ENCODE results near the gene PARP15. TPM values are rescaled to one million over a fixed set of nuclear protein-coding genes. Genes with fewer than 3 reads are reported as not detected.

The PARP15 gene
- total RNA-seq, 1 experiment from 2014 or later: 0.12 TPM

GRCh38 chr3:122662505-122662904 is 85.1 kb downstream of the PARP15 start (continued):
- TF ChIP-seq SRF (IDR thresholded peaks at IDR 0.05; ENCODE audit: low read depth) (no peak), ZNF274 (IDR thresholded peaks at IDR 0.05; ENCODE audit: low read depth, low read length) (no peak), EGR1 (IDR thresholded peaks at IDR 0.05; ENCODE audit: low read depth) (no peak), ZFX (IDR thresholded peaks at IDR 0.05) (no peak), FOSL1 (IDR thresholded peaks at IDR 0.05; ENCODE audit: low read depth) (no peak)
- TF ChIP-seq, protein P1, sequence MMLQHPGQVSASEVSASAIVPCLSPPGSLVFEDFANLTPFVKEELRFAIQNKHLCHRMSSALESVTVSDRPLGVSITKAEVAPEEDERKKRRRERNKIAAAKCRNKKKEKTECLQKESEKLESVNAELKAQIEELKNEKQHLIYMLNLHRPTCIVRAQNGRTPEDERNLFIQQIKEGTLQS (IDR thresholded peaks at IDR 0.05): no peak

GRCh38 chr3:122665226-122665786 is 87.9 kb downstream of the PARP15 start:
- Histone ChIP-seq H3K27ac (ENCODE audit: low read depth, low read length) (no peak overlapping the region), H3K4me1 (ENCODE audit: control insufficient read depth in 1 of 2, insufficient read depth in 2 of 2, low read length in 2 of 2) (peaks cover 14 to 20% of the 10 kb centered on the region in 2 experiments), H4K20me1 (ENCODE audit: insufficient read depth) (no peaks in the 10 kb centered on the region), H2AFZ (ENCODE audit: low read depth, low read length, poor library complexity, severe bottlenecking) (peak overlapping the region; percentile 42), H3K4me3 (replicated peaks in 1 of 2; ENCODE audit: low read depth in 1 of 2, low read length in 2 of 2) (no peak overlapping the region), H3K4me2 (ENCODE audit: low read length) (no peak overlapping the region), H3K9ac (ENCODE audit: low read length) (no peak overlapping the region), H3K79me2 (ENCODE audit: insufficient read depth, low read length) (no peaks in the 10 kb centered on the region), H3K9me2 (ENCODE audit: insufficient read depth) (no peaks in the 10 kb centered on the region), H3K36me3 (ENCODE audit: control insufficient read depth in 1 of 2, insufficient read depth in 2 of 2, low read length in 2 of 2) (no peaks in the 10 kb centered on the region), H3K27me3 (ENCODE audit: insufficient read depth, low read length) (no peaks in the 10 kb centered on the region), H3K9me3 (ENCODE audit: control insufficient read depth in 1 of 2, insufficient read depth in 1 of 2, low read depth in 1 of 2, low read length in 2 of 2) (peaks cover 0 to 7% of the 10 kb centered on the region in 2 experiments; a peak in 1 of 4 replicates)
- no peak for ATAC-seq
- ChIA-PET RAD21 (ENCODE audit: low non-redundant PET in 1 of 2, low total read pairs in 2 of 2, uncharacterized antibody in 2 of 2, unreplicated experiment in 2 of 2) (no interaction called here), POLR2A (no interaction called here), CTCF (no interaction called here)
- intact Hi-C loops (cut with micrococcal nuclease): no loop called here
- TF ChIP-seq POLR2AphosphoS5 (IDR thresholded peaks at IDR 0.05; ENCODE audit: low read depth, low read length): no peak
- no peak for TF ChIP-seq CBX3 (IDR thresholded peaks at IDR 0.05; ENCODE audit: low read depth)
- TF ChIP-seq TCF7L2 (IDR thresholded peaks at IDR 0.05; ENCODE audit: borderline replicate concordance, extremely low read depth, insufficient read depth, insufficient read length): no peak
- no TSS peak for BruUV-seq (replicated peaks)
- DNase-seq (ENCODE audit: low read depth, low spot score): no peak

DNA sequence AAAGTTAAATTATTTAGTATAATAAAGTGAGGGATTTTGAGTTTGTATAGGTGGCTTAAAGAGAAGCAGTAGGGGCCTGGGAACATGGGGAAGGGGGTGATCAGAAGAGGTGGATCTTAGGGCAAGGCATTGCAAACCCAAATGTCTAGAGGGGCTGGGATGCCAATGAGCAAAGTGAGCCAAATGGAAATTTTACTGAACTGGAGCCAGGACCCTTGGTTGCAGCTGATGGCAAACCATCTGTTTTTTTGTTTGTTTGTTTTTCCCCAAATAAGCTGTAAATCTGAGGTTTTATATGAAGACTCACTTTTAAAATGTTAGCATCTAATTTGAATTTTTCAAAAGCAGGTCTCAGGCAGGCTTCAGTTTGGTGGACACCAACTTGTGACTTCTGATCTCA is 88.4 kb downstream of the PARP15 start:
- no peaks in the 10 kb centered on the region for H3K27me3 ChIP-seq (ENCODE audit: insufficient read depth, low read length)
- H3K79me2 ChIP-seq (ENCODE audit: insufficient read depth, low read length): no peaks in the 10 kb centered on the region
- ChIA-PET RAD21 (ENCODE audit: low non-redundant PET in 1 of 2, low total read pairs in 2 of 2, uncharacterized antibody in 2 of 2, unreplicated experiment in 2 of 2) (no interaction called here), CTCF (no interaction called here), POLR2A (no interaction called here)
- ATAC-seq (no peak), DNase-seq (ENCODE audit: low read depth, low spot score) (no peak)
- H3K36me3 ChIP-seq (ENCODE audit: control insufficient read depth in 1 of 2, insufficient read depth in 2 of 2, low read length in 2 of 2): no peaks in the 10 kb centered on the region
- H4K20me1 ChIP-seq (ENCODE audit: insufficient read depth): no peaks in the 10 kb centered on the region
- no peak overlapping the region for H3K27ac ChIP-seq (ENCODE audit: low read depth, low read length)
- intact Hi-C loops (cut with micrococcal nuclease): no loop called here
- H3K4me2 ChIP-seq (ENCODE audit: low read length): no peak overlapping the region
- no peak overlapping the region for H3K4me3 ChIP-seq (replicated peaks in 1 of 2; ENCODE audit: low read depth in 1 of 2, low read length in 2 of 2)
- no peak overlapping the region for H3K9ac ChIP-seq (ENCODE audit: low read length)
- BruUV-seq (replicated peaks): no TSS peak
- peak overlapping the region; percentile 42 for H2AFZ ChIP-seq (ENCODE audit: low read depth, low read length, poor library complexity, severe bottlenecking)
- peaks cover 14 to 20% of the 10 kb centered on the region in 2 experiments for H3K4me1 ChIP-seq (ENCODE audit: control insufficient read depth in 1 of 2, insufficient read depth in 2 of 2, low read length in 2 of 2)
- H3K9me2 ChIP-seq (ENCODE audit: insufficient read depth): no peaks in the 10 kb centered on the region
- H3K9me3 ChIP-seq (ENCODE audit: control insufficient read depth in 1 of 2, insufficient read depth in 1 of 2, low read depth in 1 of 2, low read length in 2 of 2): peaks cover 0 to 7% of the 10 kb centered on the region in 2 experiments; a peak in 1 of 4 replicates
- TF ChIP-seq, protein P1 (IDR thresholded peaks at IDR 0.05): no peak
- TF ChIP-seq ELF1 (IDR thresholded peaks at IDR 0.05; ENCODE audit: borderline replicate concordance, low read depth) (no peak), FOSL1 (IDR thresholded peaks at IDR 0.05; ENCODE audit: low read depth) (no peak), CEBPB (IDR thresholded peaks at IDR 0.05; ENCODE audit: low read depth) (no peak), ZNF274 (IDR thresholded peaks at IDR 0.05; ENCODE audit: low read depth, low read length) (no peak), RAD21 (IDR thresholded peaks at IDR 0.05; ENCODE audit: low read depth) (no peak), SP1 (IDR thresholded peaks at IDR 0.05; ENCODE audit: low read depth) (no peak), SRF (IDR thresholded peaks at IDR 0.05; ENCODE audit: low read depth) (no peak), MAX (IDR thresholded peaks at IDR 0.05) (no peak), JUND (IDR thresholded peaks at IDR 0.05) (no peak)
- TF ChIP-seq, protein P2, sequence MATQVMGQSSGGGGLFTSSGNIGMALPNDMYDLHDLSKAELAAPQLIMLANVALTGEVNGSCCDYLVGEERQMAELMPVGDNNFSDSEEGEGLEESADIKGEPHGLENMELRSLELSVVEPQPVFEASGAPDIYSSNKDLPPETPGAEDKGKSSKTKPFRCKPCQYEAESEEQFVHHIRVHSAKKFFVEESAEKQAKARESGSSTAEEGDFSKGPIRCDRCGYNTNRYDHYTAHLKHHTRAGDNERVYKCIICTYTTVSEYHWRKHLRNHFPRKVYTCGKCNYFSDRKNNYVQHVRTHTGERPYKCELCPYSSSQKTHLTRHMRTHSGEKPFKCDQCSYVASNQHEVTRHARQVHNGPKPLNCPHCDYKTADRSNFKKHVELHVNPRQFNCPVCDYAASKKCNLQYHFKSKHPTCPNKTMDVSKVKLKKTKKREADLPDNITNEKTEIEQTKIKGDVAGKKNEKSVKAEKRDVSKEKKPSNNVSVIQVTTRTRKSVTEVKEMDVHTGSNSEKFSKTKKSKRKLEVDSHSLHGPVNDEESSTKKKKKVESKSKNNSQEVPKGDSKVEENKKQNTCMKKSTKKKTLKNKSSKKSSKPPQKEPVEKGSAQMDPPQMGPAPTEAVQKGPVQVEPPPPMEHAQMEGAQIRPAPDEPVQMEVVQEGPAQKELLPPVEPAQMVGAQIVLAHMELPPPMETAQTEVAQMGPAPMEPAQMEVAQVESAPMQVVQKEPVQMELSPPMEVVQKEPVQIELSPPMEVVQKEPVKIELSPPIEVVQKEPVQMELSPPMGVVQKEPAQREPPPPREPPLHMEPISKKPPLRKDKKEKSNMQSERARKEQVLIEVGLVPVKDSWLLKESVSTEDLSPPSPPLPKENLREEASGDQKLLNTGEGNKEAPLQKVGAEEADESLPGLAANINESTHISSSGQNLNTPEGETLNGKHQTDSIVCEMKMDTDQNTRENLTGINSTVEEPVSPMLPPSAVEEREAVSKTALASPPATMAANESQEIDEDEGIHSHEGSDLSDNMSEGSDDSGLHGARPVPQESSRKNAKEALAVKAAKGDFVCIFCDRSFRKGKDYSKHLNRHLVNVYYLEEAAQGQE (IDR thresholded peaks at IDR 0.05; ENCODE audit: low read depth): no peak
